ENCODE measurements around the gene FLNB.

FLNB gene

GRCh38 chr3:58009026-58009748 lies 965 bp downstream of the FLNB start:
- H3K4me1 Mint-ChIP-seq: peaks cover 49% of the 10 kb centered on the region
- peaks cover 5% of the 10 kb centered on the region for H3K27me3 Mint-ChIP-seq (ENCODE audit: low read depth, poor library complexity)
- peak; percentile 30 for DNase-seq
- no peaks in the 10 kb centered on the region for H3K36me3 Mint-ChIP-seq (ENCODE audit: low read depth)
- peak overlapping the region; percentile 86 for H3K4me3 Mint-ChIP-seq
- H3K27ac Mint-ChIP-seq: peak overlapping the region; percentile 8
- TF ChIP-seq CTCF (IDR thresholded peaks at IDR 0.05): no peak
- H3K9me3 Mint-ChIP-seq: no peaks in the 10 kb centered on the region

DNA sequence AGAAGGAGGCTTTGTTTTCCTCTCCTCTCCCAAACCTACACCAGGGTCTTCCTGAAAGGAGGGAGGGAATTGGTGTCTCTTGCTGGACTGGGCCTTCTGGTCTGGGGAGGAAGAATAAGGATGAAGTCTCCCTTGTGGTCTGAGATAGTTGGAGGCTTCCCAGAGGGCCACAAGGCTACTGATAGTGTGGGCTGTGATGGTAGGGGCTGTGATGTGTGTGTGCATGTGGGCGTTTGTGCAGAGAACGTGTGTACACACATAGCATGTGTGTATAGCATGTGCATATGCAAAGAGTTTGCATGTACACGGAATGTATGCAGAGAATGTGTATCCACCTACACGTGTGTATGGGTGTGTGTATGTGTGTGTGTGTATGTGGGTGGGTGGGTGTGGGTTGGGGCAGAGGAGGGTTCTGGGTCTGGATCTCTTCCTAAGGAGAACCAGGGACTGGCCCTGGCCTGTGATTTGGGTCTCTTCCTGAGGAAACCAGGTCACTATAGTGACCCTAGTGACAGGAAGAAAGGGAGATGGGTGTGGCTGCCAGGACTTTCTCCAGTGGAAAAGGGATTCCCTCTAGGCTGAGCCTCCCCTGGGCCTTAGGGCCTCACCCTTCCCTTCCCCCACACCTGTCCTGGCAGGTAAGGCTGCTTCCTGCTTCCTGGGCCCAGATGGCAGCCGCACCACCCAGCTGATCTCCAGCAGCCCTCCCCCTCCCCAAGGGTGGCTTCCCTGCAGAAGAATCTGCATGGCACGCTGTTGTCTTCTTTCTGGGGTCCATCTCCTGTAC lies 1.7 kb downstream of the FLNB start:
- Mint-ChIP-seq H3K36me3 (ENCODE audit: low read depth) (no peaks in the 10 kb centered on the region), H3K9me3 (no peaks in the 10 kb centered on the region), H3K27me3 (ENCODE audit: low read depth, poor library complexity) (peaks cover 5% of the 10 kb centered on the region), H3K4me3 (peak overlapping the region; percentile 86), H3K27ac (peak overlapping the region; percentile 8), H3K4me1 (peaks cover 54% of the 10 kb centered on the region)
- DNase-seq: no peak
- no peak for TF ChIP-seq CTCF (IDR thresholded peaks at IDR 0.05)

DNA sequence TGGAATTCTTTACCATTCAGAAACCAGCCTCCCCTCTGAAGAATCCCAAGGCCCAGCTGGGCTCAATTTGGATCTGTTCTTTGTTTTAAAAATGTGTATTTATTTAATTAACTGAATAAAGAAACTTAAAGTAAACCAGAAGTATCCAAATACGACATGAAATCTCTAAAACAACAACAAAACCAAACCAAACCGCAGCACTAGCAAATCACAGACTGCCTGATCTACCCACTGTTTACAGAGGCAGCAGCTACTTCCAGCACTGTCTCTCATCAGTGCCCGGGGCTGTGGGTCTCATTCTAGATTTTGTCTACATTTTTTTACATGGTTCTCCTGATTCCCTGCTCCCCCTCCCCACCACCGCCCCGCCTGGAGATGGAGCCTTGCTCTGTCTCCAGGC lies 2.3 kb downstream of the FLNB start:
- H3K27me3 Mint-ChIP-seq (ENCODE audit: low read depth, poor library complexity): peaks cover 5% of the 10 kb centered on the region
- H3K27ac Mint-ChIP-seq: no peak overlapping the region

GRCh38 chr3:58011580-58011979 lies 3.4 kb downstream of the FLNB start:
- peak overlapping the region; percentile 86 for H3K4me3 Mint-ChIP-seq
- H3K27me3 Mint-ChIP-seq (ENCODE audit: low read depth, poor library complexity): peaks cover 3% of the 10 kb centered on the region
- no peaks in the 10 kb centered on the region for H3K36me3 Mint-ChIP-seq (ENCODE audit: low read depth)
- no peak for TF ChIP-seq CTCF (IDR thresholded peaks at IDR 0.05)
- no peak for DNase-seq
- peak overlapping the region; percentile 83 for H3K27ac Mint-ChIP-seq
- H3K9me3 Mint-ChIP-seq: no peaks in the 10 kb centered on the region
- peaks cover 71% of the 10 kb centered on the region for H3K4me1 Mint-ChIP-seq

More for the DNA sequence above, 2.3 kb downstream of the FLNB start:
- Mint-ChIP-seq H3K9me3 (no peaks in the 10 kb centered on the region), H3K4me3 (peak overlapping the region; percentile 86), H3K36me3 (ENCODE audit: low read depth) (no peaks in the 10 kb centered on the region), H3K4me1 (peaks cover 61% of the 10 kb centered on the region)
- no peak for TF ChIP-seq CTCF (IDR thresholded peaks at IDR 0.05)
- no peak for DNase-seq

- no peaks in the 10 kb centered on the region for H3K9me3 Mint-ChIP-seq
- H3K27ac Mint-ChIP-seq: peak overlapping the region; percentile 80
- TF ChIP-seq CTCF (IDR thresholded peaks at IDR 0.05): no peak
- DNase-seq: no peak
- peak overlapping the region; percentile 6 for H3K4me3 Mint-ChIP-seq
- H3K27me3 Mint-ChIP-seq (ENCODE audit: low read depth, poor library complexity): no peaks in the 10 kb centered on the region
- peaks cover 78% of the 10 kb centered on the region for H3K4me1 Mint-ChIP-seq
- H3K36me3 Mint-ChIP-seq (ENCODE audit: low read depth): no peaks in the 10 kb centered on the region
These were observed 4.1 kb downstream of the FLNB start for GRCh38 chr3:58012302-58012701.
